ENCODE data around the gene ZBTB7C.

The ZBTB7C gene

GRCh38 chr18:48375150-48375800 lies 33.9 kb downstream of the ZBTB7C start:
- no peak for TF ChIP-seq CTCF (conservative IDR thresholded peaks at IDR 0.05; ENCODE audit: low read depth, low read length)
- no peak overlapping the region for H3K4me3 ChIP-seq (ENCODE audit: low read length)
- DNase-seq (ENCODE audit: low read depth): no peak

GRCh38 chr18:48374423-48375149 lies 34.6 kb downstream of the ZBTB7C start:
- no peak for DNase-seq (ENCODE audit: low read depth)
- TF ChIP-seq CTCF (conservative IDR thresholded peaks at IDR 0.05; ENCODE audit: low read depth, low read length): no peak
- no peak overlapping the region for H3K4me3 ChIP-seq (ENCODE audit: low read length)

- no peak for DNase-seq (ENCODE audit: low read depth)
- no peak overlapping the region for H3K4me3 ChIP-seq (ENCODE audit: low read length)
- no peak for TF ChIP-seq CTCF (conservative IDR thresholded peaks at IDR 0.05; ENCODE audit: low read depth, low read length)
Measured at GRCh38 chr18:48371854-48372602, 37.2 kb downstream of the ZBTB7C start.

GRCh38 chr18:48367557-48367956 lies 41.6 kb downstream of the ZBTB7C start:
- no peak overlapping the region for H3K4me3 ChIP-seq (ENCODE audit: low read length)
- no peak for TF ChIP-seq CTCF (conservative IDR thresholded peaks at IDR 0.05; ENCODE audit: low read depth, low read length)
- no peak for DNase-seq (ENCODE audit: low read depth)

DNA sequence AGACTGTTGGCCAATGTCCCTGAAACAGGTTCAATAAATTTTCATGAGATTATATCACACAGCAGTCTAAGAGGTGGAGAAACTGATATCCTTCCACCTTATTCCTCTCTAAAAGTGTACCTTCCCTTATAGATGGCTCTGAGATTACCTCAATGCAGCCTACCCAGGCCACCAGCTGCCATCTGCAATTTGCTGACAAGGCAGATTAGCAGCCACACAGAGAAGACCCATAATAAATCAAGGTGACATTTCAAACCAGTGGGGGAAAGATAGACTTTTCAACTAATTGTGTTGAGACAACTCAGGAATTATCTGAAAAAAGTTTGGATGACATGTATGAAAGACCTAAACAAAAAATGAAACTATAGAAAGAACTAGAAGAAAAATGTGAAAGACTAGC lies 43.2 kb downstream of the ZBTB7C start:
- TF ChIP-seq CTCF (conservative IDR thresholded peaks at IDR 0.05; ENCODE audit: low read depth, low read length): no peak
- no peak for DNase-seq (ENCODE audit: low read depth)
- no peak overlapping the region for H3K4me3 ChIP-seq (ENCODE audit: low read length)

GRCh38 chr18:48364146-48364545 lies 45.0 kb downstream of the ZBTB7C start:
- no peak for DNase-seq (ENCODE audit: low read depth)
- no peak for TF ChIP-seq CTCF (conservative IDR thresholded peaks at IDR 0.05; ENCODE audit: low read depth, low read length)
- no peak overlapping the region for H3K4me3 ChIP-seq (ENCODE audit: low read length)
